Neural cell (in vitro differentiated cells): ENCODE measurements around the gene PRR5L. TPM values are rescaled to one million over a fixed set of nuclear protein-coding genes. Genes with fewer than 3 reads are reported as not detected.

Experiments
- H2AFZ ChIP-seq: fragments of 200-600, 300-800 bp; sonication (generic), shearing (Covaris generic); 2 replicates; pipeline ENCODE4 v1.6.0; 2014; ENCODE audit warnings: low read depth, mild to moderate bottlenecking, antibody characterized with exemption, low read length, moderate library complexity
- H3F3A ChIP-seq: fragments of 200-600 bp; shearing (Covaris generic); 2 replicates; pipeline ENCODE4 v1.6.1; 2016; ENCODE audit warnings: mild to moderate bottlenecking, moderate library complexity, mixed read lengths, antibody characterized with exemption, low read length; ENCODE audit not compliant: insufficient read depth, poor library complexity, severe bottlenecking
- H3K27ac ChIP-seq: fragments of 200-600, 300-800 bp; sonication (generic), shearing (Covaris generic); 2 replicates; pipeline ENCODE4 v1.5.1; 2014; ENCODE audit warnings: mild to moderate bottlenecking, low read length, moderate library complexity
- H3K27me3 ChIP-seq: fragments of 300-800, 200-600 bp; sonication (generic), shearing (Covaris generic); 2 replicates; pipeline ENCODE4 v1.6.0; 2014; ENCODE audit warnings: mild to moderate bottlenecking, low read depth, low read length, moderate library complexity; ENCODE audit not compliant: insufficient read depth
- H3K36me3 ChIP-seq: fragments of 300-800, 200-600 bp; sonication (generic), shearing (Covaris generic); 2 replicates; pipeline ENCODE4 v1.5.1; 2014; ENCODE audit warnings: mild to moderate bottlenecking, antibody characterized with exemption, low read length, moderate library complexity; ENCODE audit not compliant: insufficient read depth
- H3K4me2 ChIP-seq: fragments of 300-800, 200-600 bp; sonication (generic), shearing (Covaris generic); 2 replicates; pipeline ENCODE4 v1.6.0; 2014; ENCODE audit warnings: mild to moderate bottlenecking, low read length
- H3K4me3 ChIP-seq: fragments of 300-800, 200-600 bp; sonication (generic), shearing (Covaris generic); 2 replicates; pipeline ENCODE4 v1.5.1; 2014; ENCODE audit warnings: mild to moderate bottlenecking, low read length, moderate library complexity
- H3K79me2 ChIP-seq: fragments of 200-600 bp; shearing (Covaris generic); replicated peaks from 2 replicates; pipeline ENCODE4 v1.6.0; 2014; ENCODE audit warnings: mild to moderate bottlenecking, low read length, moderate library complexity; ENCODE audit not compliant: insufficient read depth
- H3K9ac ChIP-seq: fragments of 300-800, 200-600 bp; sonication (generic), shearing (Covaris generic); 2 replicates; pipeline ENCODE4 v1.6.1; 2016; ENCODE audit warnings: mild to moderate bottlenecking, low read length, mixed read lengths
- H3K9me2 ChIP-seq: fragments of 200-600 bp; shearing (Covaris generic); 2 replicates; pipeline ENCODE4 v1.6.1; 2016; ENCODE audit warnings: mild to moderate bottlenecking, low read length, mixed read lengths; ENCODE audit not compliant: insufficient read depth
- H3K9me3 ChIP-seq: fragments of 200-600, 300-800 bp; sonication (generic), shearing (Covaris generic); 2 replicates; pipeline ENCODE4 v1.6.1; 2016; ENCODE audit warnings: mild to moderate bottlenecking, mixed run types, low read length, moderate library complexity, mixed read lengths
- H4K20me1 ChIP-seq: fragments of 200-600 bp; shearing (Covaris generic); 2 replicates; pipeline ENCODE4 v1.6.1; 2016; ENCODE audit warnings: mild to moderate bottlenecking, mixed run types; ENCODE audit not compliant: insufficient read depth
- EP300 ChIP-seq: fragments of 450-650 bp; conservative IDR thresholded peaks from 2 replicates; pipeline ENCODE4 v1.6.1; 2014; ENCODE audit warnings: antibody characterized with exemption, mild to moderate bottlenecking, moderate library complexity; ENCODE audit not compliant: poor library complexity, severe bottlenecking
- EZH2 ChIP-seq: fragments of 200-600, 300-800 bp; shearing (Covaris generic), sonication (generic); IDR thresholded peaks from 2 replicates; pipeline ENCODE4 v1.6.1; 2014; ENCODE audit warnings: antibody characterized with exemption, low read length, borderline replicate concordance, mild to moderate bottlenecking; ENCODE audit not compliant: insufficient read depth, poor library complexity, severe bottlenecking
- MXI1 ChIP-seq: fragments of 450-650 bp; conservative IDR thresholded peaks from 2 replicates; pipeline ENCODE4 v1.6.1; 2014; ENCODE audit warnings: antibody characterized with exemption, mild to moderate bottlenecking; ENCODE audit not compliant: poor library complexity, severe bottlenecking
- POLR2AphosphoS5 ChIP-seq: IDR thresholded peaks from 2 replicates; pipeline ENCODE4 v1.6.1; 2012
- RAD21 ChIP-seq: fragments of 450-650 bp; conservative IDR thresholded peaks from 2 replicates; pipeline ENCODE4 v1.6.1; 2014; ENCODE audit warnings: antibody characterized with exemption, mild to moderate bottlenecking, moderate library complexity
- SMC3 ChIP-seq: fragments of 450-650 bp; conservative IDR thresholded peaks from 2 replicates; pipeline ENCODE4 v1.6.1; 2014; ENCODE audit warnings: antibody characterized with exemption, mild to moderate bottlenecking, moderate library complexity; ENCODE audit not compliant: poor library complexity
- TAF1 ChIP-seq: IDR thresholded peaks from 2 replicates; pipeline ENCODE4 v1.6.1; 2012; ENCODE audit warnings: low read depth
- polyA plus RNA-seq: library from polyadenylated mRNA; depleted of rRNA; stranded (reverse); fragments of >200 nt; gene quantifications from 2 replicates; pipeline ENCODE4 v1.2.3, GENCODE V29; 2014
- TF ChIP-seq, protein P1 (sequence below): fragments of 450-650 bp; IDR thresholded peaks from 2 replicates; pipeline ENCODE4 v1.5.1; 2014; ENCODE audit warnings: antibody characterized with exemption, mild to moderate bottlenecking, moderate library complexity; ENCODE audit not compliant: poor library complexity, severe bottlenecking
- TF ChIP-seq, protein P2 (sequence below): IDR thresholded peaks from 2 replicates; pipeline ENCODE4 v1.6.1; 2012; ENCODE audit warnings: borderline replicate concordance

Gene PRR5L
- polyA plus RNA-seq, 1 donor from 2014 or later = 0.22 TPM

DNA sequence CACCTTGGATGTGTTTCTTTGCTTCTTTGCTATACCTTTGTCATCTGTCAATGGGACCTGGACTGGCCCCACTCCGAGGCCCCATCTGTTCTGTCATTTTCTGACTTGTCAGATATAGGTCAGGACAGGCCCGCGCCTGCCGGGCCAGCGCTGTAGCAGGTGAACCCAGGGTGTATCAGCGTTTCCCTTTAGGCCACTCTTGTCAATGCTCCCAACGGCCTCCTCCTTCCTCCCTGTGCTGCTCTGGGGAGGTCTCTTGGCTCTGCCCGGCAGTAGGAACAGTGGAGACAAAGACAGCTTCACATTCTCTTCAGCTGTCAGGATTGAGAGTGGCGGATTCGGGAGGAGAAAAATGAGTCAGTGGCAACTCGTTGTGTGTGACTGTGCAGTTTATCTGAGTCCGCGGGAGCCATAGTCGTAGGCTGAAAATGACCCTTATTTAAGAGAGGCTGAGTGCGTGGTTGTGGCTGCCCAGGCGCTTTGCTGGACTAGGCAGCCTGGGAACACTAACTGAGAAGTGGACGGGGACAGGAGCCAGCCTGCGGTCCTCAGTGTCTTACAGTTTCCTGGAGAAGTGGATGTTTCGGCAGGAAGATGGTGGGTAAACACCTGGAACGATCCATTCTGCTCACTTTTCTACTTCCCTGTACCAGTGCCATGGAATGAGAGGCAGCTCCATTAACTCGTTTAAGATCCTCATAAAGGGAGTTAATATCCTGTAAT, 102.3 kb downstream of the PRR5L start:
- Histone ChIP-seq H3K27ac (no peak overlapping the region), H3F3A (no peaks in the 10 kb centered on the region), H3K4me3 (no peak overlapping the region), H2AFZ (no peak overlapping the region), H3K4me2 (no peak overlapping the region), H3K27me3 (no peaks in the 10 kb centered on the region), H4K20me1 (no peaks in the 10 kb centered on the region), H3K9me2 (no peaks in the 10 kb centered on the region), H3K36me3 (no peaks in the 10 kb centered on the region), H3K9ac (no peak overlapping the region), H3K79me2 (no peaks in the 10 kb centered on the region), H3K9me3 (no peaks in the 10 kb centered on the region)
- TF ChIP-seq SMC3 (no peak), EP300 (no peak), RAD21 (no peak), MXI1 (no peak), TAF1 (no peak)
- TF ChIP-seq, protein P1, sequence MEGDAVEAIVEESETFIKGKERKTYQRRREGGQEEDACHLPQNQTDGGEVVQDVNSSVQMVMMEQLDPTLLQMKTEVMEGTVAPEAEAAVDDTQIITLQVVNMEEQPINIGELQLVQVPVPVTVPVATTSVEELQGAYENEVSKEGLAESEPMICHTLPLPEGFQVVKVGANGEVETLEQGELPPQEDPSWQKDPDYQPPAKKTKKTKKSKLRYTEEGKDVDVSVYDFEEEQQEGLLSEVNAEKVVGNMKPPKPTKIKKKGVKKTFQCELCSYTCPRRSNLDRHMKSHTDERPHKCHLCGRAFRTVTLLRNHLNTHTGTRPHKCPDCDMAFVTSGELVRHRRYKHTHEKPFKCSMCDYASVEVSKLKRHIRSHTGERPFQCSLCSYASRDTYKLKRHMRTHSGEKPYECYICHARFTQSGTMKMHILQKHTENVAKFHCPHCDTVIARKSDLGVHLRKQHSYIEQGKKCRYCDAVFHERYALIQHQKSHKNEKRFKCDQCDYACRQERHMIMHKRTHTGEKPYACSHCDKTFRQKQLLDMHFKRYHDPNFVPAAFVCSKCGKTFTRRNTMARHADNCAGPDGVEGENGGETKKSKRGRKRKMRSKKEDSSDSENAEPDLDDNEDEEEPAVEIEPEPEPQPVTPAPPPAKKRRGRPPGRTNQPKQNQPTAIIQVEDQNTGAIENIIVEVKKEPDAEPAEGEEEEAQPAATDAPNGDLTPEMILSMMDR = no peak

DNA sequence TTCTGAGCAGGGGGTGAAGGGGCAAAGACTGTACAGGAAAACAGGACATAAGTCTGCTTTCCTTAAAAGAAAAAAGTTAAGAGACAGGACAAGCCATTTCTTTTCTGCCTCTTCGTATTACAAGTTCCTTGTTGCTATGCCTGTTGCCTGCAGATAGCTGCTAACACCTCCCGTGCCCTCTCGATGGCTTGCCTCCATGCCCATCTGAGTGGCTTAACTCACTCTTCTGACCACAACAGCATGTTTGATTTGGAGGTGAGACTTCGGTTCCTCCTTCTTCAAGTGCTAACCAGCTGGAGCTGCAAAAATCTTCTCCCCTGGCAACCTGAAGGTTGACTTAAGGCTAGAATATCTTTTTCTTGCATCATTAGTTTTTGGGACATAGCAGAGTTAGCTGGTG, 103.1 kb downstream of the PRR5L start:
- H3K9me2 ChIP-seq = no peaks in the 10 kb centered on the region
- no peak overlapping the region for H3K27ac ChIP-seq
- H3K36me3 ChIP-seq = no peaks in the 10 kb centered on the region
- no peaks in the 10 kb centered on the region for H3K79me2 ChIP-seq
- no peak overlapping the region for H3K4me2 ChIP-seq
- no peak for TF ChIP-seq POLR2AphosphoS5
- TF ChIP-seq MXI1 = no peak
- TF ChIP-seq RAD21 = no peak
- no peak for TF ChIP-seq EZH2
- TF ChIP-seq, protein P1 = no peak
- TF ChIP-seq TAF1 = no peak
- no peak for TF ChIP-seq EP300
- TF ChIP-seq SMC3 = no peak
- TF ChIP-seq, protein P2, sequence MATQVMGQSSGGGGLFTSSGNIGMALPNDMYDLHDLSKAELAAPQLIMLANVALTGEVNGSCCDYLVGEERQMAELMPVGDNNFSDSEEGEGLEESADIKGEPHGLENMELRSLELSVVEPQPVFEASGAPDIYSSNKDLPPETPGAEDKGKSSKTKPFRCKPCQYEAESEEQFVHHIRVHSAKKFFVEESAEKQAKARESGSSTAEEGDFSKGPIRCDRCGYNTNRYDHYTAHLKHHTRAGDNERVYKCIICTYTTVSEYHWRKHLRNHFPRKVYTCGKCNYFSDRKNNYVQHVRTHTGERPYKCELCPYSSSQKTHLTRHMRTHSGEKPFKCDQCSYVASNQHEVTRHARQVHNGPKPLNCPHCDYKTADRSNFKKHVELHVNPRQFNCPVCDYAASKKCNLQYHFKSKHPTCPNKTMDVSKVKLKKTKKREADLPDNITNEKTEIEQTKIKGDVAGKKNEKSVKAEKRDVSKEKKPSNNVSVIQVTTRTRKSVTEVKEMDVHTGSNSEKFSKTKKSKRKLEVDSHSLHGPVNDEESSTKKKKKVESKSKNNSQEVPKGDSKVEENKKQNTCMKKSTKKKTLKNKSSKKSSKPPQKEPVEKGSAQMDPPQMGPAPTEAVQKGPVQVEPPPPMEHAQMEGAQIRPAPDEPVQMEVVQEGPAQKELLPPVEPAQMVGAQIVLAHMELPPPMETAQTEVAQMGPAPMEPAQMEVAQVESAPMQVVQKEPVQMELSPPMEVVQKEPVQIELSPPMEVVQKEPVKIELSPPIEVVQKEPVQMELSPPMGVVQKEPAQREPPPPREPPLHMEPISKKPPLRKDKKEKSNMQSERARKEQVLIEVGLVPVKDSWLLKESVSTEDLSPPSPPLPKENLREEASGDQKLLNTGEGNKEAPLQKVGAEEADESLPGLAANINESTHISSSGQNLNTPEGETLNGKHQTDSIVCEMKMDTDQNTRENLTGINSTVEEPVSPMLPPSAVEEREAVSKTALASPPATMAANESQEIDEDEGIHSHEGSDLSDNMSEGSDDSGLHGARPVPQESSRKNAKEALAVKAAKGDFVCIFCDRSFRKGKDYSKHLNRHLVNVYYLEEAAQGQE = no peak
- no peaks in the 10 kb centered on the region for H4K20me1 ChIP-seq
- H3K4me3 ChIP-seq = no peak overlapping the region
- H3K9me3 ChIP-seq = no peaks in the 10 kb centered on the region
- H3F3A ChIP-seq = no peaks in the 10 kb centered on the region
- no peaks in the 10 kb centered on the region for H3K27me3 ChIP-seq
- no peak overlapping the region for H2AFZ ChIP-seq
- H3K9ac ChIP-seq = no peak overlapping the region
